T47D (cell line): Measurements from ENCODE around the gene TMEM222.
A peak's percentile ranks its signal among the peaks of the same experiment; 100 is the strongest.

Source experiments
- DNase-seq, 2 experiments: peaks; one replicate each; pipeline versions ENCODE4 v3.0.0 to v3.0.0-alpha.2; 2011 to 2012; ENCODE audit warnings: low read depth in 1 of 2, low spot score in 1 of 2
- JUND ChIP-seq: IDR thresholded peaks from 2 replicates; pipeline ENCODE4 v1.6.1; 2012; ENCODE audit warnings: low read depth
- in situ Hi-C: cut with HindIII; loops from 2 replicates; pipeline ENCODE4 v1.10.0; 2016; ENCODE audit warnings: low sequenced_read_pairs, low pct_unique_long_range_greater_than_20kb

The TMEM222 gene

DNA sequence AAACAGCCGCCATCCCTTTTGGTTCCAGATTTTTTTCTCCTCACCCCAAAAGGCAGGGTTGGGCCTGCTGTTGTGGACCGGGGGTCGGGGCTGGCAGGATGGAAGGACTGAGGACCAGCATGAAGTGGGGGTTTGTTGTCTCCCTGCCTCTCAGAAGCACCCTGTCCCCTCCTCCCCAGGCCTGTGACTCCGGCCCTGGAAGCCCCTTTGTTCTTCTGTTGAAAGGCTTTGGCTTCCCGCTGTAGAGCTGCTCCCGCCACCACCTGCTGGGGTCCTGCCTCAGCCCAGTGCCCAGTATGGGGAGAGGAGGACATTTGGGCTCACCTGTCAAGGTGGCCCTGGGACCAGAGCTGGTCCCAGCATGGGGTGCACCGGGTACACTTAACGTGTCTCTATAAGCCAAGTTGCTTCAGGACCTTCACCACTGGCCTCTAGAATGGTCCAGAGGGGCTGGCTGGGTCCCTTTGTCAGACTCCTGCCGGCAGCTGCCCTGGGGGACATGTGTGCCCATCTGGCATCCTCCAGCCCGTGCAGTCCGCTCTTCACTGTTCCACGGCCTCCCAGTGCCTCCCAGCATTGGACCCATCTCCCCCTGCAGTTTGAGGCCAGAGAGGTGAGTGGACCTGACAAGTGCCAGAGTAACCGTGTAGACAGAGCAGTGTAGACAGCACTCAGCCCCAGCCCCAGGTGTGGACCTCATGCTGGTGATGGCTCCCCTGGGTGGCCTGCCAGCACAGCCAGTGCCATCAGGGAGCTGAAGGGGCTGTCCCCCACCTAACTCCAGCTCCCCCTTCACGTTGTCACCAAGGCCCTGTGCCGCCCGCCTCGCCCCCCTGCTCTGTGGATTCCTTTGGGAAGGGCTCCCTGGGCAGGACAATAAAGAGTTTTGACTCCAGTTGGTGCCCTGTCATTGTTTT, 13.8 kb downstream of the TMEM222 start:
- DNase-seq = no peak
- in situ Hi-C loops = no loop called here
- TF ChIP-seq JUND = no peak

DNA sequence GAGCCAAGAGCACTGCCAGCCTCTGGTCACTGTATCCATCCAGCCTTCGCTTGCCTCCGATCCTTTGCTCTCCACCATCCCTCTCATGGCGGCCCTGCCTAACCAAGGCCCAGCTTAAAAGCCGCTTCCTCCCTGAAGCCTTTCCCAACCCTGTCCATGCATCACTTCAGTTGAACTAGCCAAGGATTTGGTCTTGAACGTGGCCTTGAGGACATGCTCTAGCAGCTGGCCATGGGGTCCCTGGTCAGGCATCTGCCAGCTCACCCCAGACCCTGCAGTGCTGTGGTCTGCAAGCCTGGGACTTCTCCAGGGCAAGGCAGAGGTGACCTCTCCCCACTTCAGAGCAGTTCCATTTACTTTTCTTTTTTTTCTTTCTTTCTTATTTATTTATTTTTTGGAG, 14.8 kb downstream of the TMEM222 start:
- TF ChIP-seq JUND = no peak
- in situ Hi-C loops = no loop called here
- DNase-seq = no peak

- in situ Hi-C loops = no loop called here
- no peak for TF ChIP-seq JUND
- DNase-seq = no peak
Measured at GRCh38 chr1:27338751-27339150, 16.8 kb downstream of the TMEM222 start.

DNA sequence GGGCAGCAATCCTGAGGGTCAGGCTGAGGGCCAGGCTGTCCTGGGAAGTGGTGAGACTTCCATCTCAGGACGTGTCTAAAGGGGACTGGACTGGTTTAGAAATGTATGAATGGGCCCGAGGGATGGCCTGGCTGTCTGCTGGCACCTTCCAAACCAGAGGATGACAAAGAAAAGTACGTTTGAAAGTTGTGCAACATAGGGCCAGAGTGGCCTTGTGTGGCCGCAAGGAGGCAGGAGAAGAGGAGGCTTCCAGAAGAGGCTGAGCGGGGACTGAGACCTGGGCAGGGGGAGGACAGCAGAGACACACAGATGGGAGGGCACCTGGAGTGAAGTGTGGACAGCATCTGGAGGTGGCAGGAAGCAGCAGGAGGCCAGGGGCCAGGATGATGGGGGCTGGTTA, 17.2 kb downstream of the TMEM222 start:
- in situ Hi-C loops = no loop called here
- no peak for DNase-seq
- no peak for TF ChIP-seq JUND

DNA sequence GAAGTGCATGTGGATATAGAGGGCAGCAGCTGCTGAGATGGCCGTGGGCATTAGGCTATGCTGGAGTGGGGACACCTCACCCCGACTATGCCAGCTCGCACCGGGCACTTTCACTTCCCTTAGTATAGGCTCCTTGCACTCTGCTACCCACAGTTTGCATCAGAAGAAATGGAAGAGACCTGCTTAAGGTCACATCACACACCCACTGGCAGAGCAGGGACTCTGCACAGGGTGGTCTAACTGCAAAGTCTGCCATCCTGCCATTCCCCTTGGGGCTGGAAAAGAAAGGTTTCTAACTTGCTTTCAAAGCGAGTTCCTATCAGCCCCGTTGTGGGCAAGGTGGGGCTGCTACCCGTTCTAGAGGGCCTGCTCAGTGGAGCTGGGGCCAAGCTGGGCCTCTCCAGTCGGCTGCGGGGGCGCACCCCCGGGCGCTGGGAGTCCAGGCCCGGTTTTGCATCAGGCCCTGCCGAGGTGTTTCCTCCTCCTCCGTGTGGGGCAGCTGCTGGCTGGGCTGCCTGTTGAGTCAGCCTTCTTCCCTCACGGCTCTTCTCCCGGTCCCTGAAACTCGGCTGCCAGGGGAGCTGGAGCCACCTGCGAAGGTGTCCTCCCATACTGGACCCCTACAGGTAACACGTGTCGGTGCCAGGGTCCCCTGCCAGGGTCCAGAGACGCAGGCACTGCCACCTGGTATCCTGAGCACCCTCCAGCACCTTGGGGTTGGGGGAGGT, 19.7 kb downstream of the TMEM222 start, which contains the start of gene SYTL1:
Gene SYTL1, plus strand, starts transcription at position 498 of the 728 bp plus-strand sequence. CDS start 3,313 bp downstream, outside the sequence.
- peak; percentile 77 to 81 for DNase-seq
- in situ Hi-C loops = no loop called here
- TF ChIP-seq JUND = 0 out of 2 replicates have a peak, but pooled peaks have one; percentile 6

GRCh38 chr1:27342391-27342777, 20.4 kb downstream of the TMEM222 start:
- in situ Hi-C loops = no loop called here
- TF ChIP-seq JUND = no peak
- DNase-seq = no peak

DNA sequence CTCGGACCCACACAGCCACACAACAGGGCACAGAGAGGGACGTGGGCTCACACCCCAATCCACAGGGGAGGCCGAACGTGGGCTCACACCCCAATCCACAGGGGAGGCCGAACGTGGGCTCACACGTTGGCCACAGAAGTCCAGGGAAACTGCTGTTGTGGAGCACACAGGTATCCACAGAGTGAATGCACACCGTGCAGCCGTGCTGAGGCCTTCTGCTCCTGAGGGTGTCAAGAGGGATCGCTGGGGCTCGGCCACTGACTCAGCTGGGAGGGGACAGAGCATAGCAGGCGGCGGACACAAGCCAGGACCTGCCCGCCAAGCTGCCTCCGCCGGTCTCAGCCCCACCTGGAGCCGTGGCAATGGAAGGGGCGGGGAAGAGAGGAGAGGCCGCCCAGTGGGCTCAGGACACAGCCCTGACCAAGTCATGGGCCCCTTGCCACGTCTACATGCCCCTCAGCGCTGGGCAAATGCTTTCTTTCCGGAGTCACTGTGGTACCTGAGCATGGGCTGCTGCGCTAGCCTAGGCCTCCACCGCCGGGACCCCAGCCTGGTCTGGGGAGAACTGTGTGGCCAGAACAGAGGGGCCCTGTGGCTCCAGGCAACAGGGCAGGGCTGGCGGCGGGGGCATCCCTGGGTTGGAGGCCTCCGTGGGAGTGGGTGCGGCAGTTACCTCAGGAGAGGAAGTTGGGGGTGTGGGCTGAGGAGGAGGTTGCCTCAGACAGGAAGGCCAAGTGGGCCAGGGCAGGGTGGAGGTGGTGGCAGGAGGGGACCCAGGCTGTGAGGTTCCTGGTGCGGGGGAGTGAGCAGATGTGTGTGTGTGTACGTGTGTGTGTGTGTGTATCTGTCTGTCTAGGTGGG, 21.0 kb downstream of the TMEM222 start:
- in situ Hi-C loops = no loop called here
- peak; percentile 67 to 80 for DNase-seq

DNA sequence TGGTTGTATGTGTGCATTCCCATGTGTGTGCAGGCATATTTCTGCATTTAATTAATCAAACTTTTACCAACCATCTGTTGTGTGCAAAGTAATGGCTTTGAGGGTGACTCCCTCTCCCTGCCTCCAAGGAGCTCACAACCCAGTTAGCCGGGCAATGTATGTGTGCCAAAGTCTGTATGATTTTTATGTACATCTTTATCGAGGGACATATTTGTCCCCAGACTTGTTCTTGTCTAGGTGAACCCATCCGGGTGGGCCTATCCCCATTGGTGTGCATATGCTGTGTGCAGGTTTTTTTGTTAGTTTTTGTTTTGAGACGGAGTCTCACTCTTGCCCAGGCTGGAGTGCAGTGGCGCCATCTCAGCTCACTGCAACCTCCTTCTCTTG, 21.7 kb downstream of the TMEM222 start:
- DNase-seq = no peak
- no peak for TF ChIP-seq JUND
- in situ Hi-C loops = no loop called here

More for the DNA sequence above, 21.0 kb downstream of the TMEM222 start:
- no peak for TF ChIP-seq JUND

DNA sequence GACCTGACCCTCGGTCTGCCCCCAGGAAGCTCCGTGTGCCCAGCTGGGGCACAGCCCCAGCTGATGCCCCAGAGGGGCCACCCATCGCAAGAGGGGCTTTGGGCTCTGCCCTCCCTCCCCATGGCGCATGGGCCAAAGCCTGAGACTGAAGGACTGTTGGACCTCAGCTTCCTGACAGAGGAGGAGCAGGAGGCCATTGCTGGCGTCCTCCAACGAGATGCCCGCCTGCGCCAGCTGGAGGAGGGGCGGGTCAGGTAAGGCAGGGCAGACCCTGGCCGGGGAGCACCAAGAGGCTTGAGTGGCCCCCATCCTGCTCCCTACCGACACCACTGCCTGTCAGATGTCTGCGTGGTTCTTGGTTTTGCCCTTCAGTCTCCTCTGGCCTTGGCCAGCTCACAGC, 23.3 kb downstream of the TMEM222 start:
- no peak for DNase-seq
- in situ Hi-C loops = no loop called here
- no peak for TF ChIP-seq JUND

- no peak for TF ChIP-seq JUND
- in situ Hi-C loops = no loop called here
- no peak for DNase-seq
Measured at GRCh38 chr1:27346357-27346756, 24.4 kb downstream of the TMEM222 start.

- DNase-seq = no peak
- in situ Hi-C loops = no loop called here
- TF ChIP-seq JUND = no peak
Measured at GRCh38 chr1:27346991-27347624, 25.1 kb downstream of the TMEM222 start.
